Adrenal gland (tissue), 12 donors: ENCODE results near the gene KCTD3. TPM values are rescaled to one million over a fixed set of nuclear protein-coding genes. Genes with fewer than 3 reads are reported as not detected.

Source experiments
- DNase-seq, 7 donors: peaks; one replicate each; pipeline ENCODE4 v3.0.0-alpha.2; 2019 to 2020
- H3K27ac ChIP-seq, 5 donors: fragments of 200-600 bp; sonication (generic) in 4 of 5; 1 replicate in 3 of 5; 2 replicates in 2 of 5; pipeline versions ENCODE4 v1.5.1 to v1.8.0; 2016 to 2020; ENCODE audit warnings: mild to moderate bottlenecking in 1 of 5
- H3K27me3 ChIP-seq: fragments of 200-600 bp; 2 replicates; pipeline ENCODE4 v1.8.0; 2021
- H3K36me3 ChIP-seq, 2 donors: fragments of 200-600 bp; replicated peaks in 1 of 2; 1 replicate in 1 of 2; 2 replicates in 1 of 2; pipeline versions ENCODE4 v1.5.1 to v1.8.0; 2018 to 2022
- H3K4me1 ChIP-seq, 2 donors: fragments of 200-600 bp; replicated peaks in 1 of 2; 1 replicate in 1 of 2; 2 replicates in 1 of 2; pipeline versions ENCODE4 v1.5.1 to v1.8.0; 2018 to 2021
- H3K4me3 ChIP-seq, 4 donors: fragments of 200-600 bp; sonication (generic) in 3 of 4; one replicate each; pipeline ENCODE4 v1.5.1; 2016 to 2018
- H3K9me3 ChIP-seq, 3 donors: fragments of 200-600 bp; sonication (generic) in 1 of 3; replicated peaks in 1 of 3; 1 replicate in 2 of 3; 2 replicates in 1 of 3; pipeline versions ENCODE4 v1.5.1 to v1.8.0; 2016 to 2021
- POLR2A ChIP-seq, 2 donors: fragments of 450-650 bp; IDR thresholded peaks; one replicate each; pipeline ENCODE4 v1.6.1; 2017; ENCODE audit warnings: antibody characterized with exemption in 2 of 2, mild to moderate bottlenecking in 2 of 2, moderate library complexity in 1 of 2
- WGBS, 4 donors: extraction: QIAGEN DNeasy Blood & Tissue Kit in 2 of 4; methylation state at CpG; one replicate each; pipeline versions ENCODE4 v1.1.5 to v1.1.7; 2013 to 2017; 5-methylcytosine and 5-hydroxymethylcytosine counted together
- intact Hi-C, 2 donors: fragments of 100-400 bp; cut with DNase I; formaldehyde crosslinking; loops; one replicate each; pipeline versions ENCODE4 v1.14.1 to v1.15.0; 2022 to 2023
- polyA plus RNA-seq, 3 donors: library from polyadenylated mRNA; stranded (reverse); fragments of 200-250 nt in 2 of 3; fragments of 350-450 nt in 1 of 3; fragmentation: Illumina TruSeq in 1 of 3; extraction: RNeasy Lipid Tissue Mini Kit (QIAGEN cat#74804) in 1 of 3; gene quantifications; one replicate each; pipeline ENCODE4 v1.2.3, GENCODE V29; 2013 to 2014
- total RNA-seq, 9 donors: library from RNA; depleted of rRNA in 4 of 9; stranded (reverse); fragments of >200 nt in 4 of 9; fragments of 120-200 nt in 1 of 9; fragmentation: NEBNext Ultra II Directional in 1 of 9; extraction: Animal tissue kit (Norgen Biotek cat#: 25700) in 1 of 9; gene quantifications; one replicate each; pipeline versions ENCODE4 v1.1.0 to v1.2.4, GENCODE V29; 2013 to 2023
- TF ChIP-seq, protein P1 (sequence below), 6 experiments: fragments of 450-650 bp in 4 of 6; fragments of 200-600 bp in 2 of 6; sonication (generic) in 1 of 6; IDR thresholded peaks; 1 replicate in 5 of 6; 2 replicates in 1 of 6; pipeline versions ENCODE4 v1.5.1 to v1.8.0; 2016 to 2021; ENCODE audit warnings: antibody characterized with exemption in 6 of 6, mild to moderate bottlenecking in 2 of 6, moderate library complexity in 1 of 6
- donor health status: healthy with polysubstance abuse.
- donor health status: Bipolar disorder and iron deficiency.
- donor health status: DM: yes; HTN: yes; CAD: no.
- donor health status: DM: no; HTN: no; CAD: no.
- donor health status: DM: no; HTN: no; CAD: no.
- donor health status: DM: yes; HTN: yes; CAD: no.

Gene KCTD3
- total and polyA plus RNA-seq, 12 donors, result 78.0 to 169 (median 116) TPM

DNA sequence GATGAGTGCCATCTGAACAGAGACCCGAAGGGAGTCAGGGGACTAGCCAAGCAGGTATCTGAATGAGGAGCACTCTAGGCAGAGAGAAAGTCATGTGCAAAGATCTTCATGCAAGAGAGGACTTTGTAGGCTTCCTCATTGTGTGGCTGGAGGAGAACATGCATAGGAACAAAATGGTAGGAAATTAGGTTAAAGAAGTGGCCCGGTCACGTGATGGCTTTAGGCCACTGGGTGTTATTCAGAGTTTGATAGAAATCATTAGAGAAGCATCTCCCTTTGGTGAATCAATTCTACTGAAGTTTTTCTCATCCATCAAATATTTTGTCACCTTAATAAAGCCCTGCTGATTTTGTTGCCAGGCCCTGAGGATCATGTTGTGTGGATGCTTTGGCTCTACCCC lies 45.8 kb upstream of the KCTD3 start:
- H3K36me3 ChIP-seq, result no peaks in the 10 kb centered on the region
- intact Hi-C loops, result loop anchor here (5.0 to 10.0 kb wide), 4 partner anchors 726 to 1186 kb away; no protein-coding TSS in a partner anchor
- H3K27ac ChIP-seq, result no peak overlapping the region
- H3K9me3 ChIP-seq, result no peaks in the 10 kb centered on the region
- 90 to 95% (median 94%) methylated on average over 3 of the region's 3 CpGs for WGBS, 4 donors
- TF ChIP-seq POLR2A (IDR thresholded peaks at IDR 0.05), result no peak
- TF ChIP-seq, protein P1, sequence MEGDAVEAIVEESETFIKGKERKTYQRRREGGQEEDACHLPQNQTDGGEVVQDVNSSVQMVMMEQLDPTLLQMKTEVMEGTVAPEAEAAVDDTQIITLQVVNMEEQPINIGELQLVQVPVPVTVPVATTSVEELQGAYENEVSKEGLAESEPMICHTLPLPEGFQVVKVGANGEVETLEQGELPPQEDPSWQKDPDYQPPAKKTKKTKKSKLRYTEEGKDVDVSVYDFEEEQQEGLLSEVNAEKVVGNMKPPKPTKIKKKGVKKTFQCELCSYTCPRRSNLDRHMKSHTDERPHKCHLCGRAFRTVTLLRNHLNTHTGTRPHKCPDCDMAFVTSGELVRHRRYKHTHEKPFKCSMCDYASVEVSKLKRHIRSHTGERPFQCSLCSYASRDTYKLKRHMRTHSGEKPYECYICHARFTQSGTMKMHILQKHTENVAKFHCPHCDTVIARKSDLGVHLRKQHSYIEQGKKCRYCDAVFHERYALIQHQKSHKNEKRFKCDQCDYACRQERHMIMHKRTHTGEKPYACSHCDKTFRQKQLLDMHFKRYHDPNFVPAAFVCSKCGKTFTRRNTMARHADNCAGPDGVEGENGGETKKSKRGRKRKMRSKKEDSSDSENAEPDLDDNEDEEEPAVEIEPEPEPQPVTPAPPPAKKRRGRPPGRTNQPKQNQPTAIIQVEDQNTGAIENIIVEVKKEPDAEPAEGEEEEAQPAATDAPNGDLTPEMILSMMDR (IDR thresholded peaks at IDR 0.05), result no peak
- H3K4me1 ChIP-seq, result peaks cover 0 to 7% of the 10 kb centered on the region in 2 donors
- no peak overlapping the region for H3K4me3 ChIP-seq
- no peak for DNase-seq
- no peaks in the 10 kb centered on the region for H3K27me3 ChIP-seq

- H3K4me1 ChIP-seq, result peaks cover 0 to 7% of the 10 kb centered on the region in 2 donors
- DNase-seq, result no peak
- TF ChIP-seq, protein P1 (IDR thresholded peaks at IDR 0.05), result peak in 5 of 6 experiments; percentile 39 to 71 (median 54)
- no peak for TF ChIP-seq POLR2A (IDR thresholded peaks at IDR 0.05)
- H3K4me3 ChIP-seq, result peak overlapping the region in 1 of 4 donors; percentile 25
- no peaks in the 10 kb centered on the region for H3K36me3 ChIP-seq
- intact Hi-C loops, result loop anchor here (5.0 to 10.0 kb wide), 4 partner anchors 728 to 1188 kb away; no protein-coding TSS in a partner anchor
- no peaks in the 10 kb centered on the region for H3K27me3 ChIP-seq
- 57 to 62% (median 59%) methylated on average over 8 of the region's 8 CpGs for WGBS, 4 donors
- H3K27ac ChIP-seq, result peak overlapping the region in 1 of 5 donors; percentile 18
- H3K9me3 ChIP-seq, result no peaks in the 10 kb centered on the region
Observed at GRCh38 chr1:215523128-215523861, 43.8 kb upstream of the KCTD3 start.

GRCh38 chr1:215523906-215524305 lies 43.2 kb upstream of the KCTD3 start:
- intact Hi-C loops, result loop anchor here (5.0 to 10.0 kb wide), 4 partner anchors 729 to 1189 kb away; no protein-coding TSS in a partner anchor
- Histone ChIP-seq H3K4me3 (peak overlapping the region in 1 of 4 donors; percentile 25), H3K4me1 (peaks cover 0 to 7% of the 10 kb centered on the region in 2 donors), H3K27ac (peak overlapping the region in 1 of 5 donors; percentile 18), H3K27me3 (no peaks in the 10 kb centered on the region), H3K9me3 (no peaks in the 10 kb centered on the region), H3K36me3 (no peaks in the 10 kb centered on the region)
- 0 to 7% (median 3%) methylated on average over 2 of the region's 2 CpGs for WGBS, 4 donors
- TF ChIP-seq, protein P1 (IDR thresholded peaks at IDR 0.05), result no peak
- TF ChIP-seq POLR2A (IDR thresholded peaks at IDR 0.05), result no peak
- DNase-seq, result peak in 5 of 7 donors; percentile 23 to 64 (median 41)

DNA sequence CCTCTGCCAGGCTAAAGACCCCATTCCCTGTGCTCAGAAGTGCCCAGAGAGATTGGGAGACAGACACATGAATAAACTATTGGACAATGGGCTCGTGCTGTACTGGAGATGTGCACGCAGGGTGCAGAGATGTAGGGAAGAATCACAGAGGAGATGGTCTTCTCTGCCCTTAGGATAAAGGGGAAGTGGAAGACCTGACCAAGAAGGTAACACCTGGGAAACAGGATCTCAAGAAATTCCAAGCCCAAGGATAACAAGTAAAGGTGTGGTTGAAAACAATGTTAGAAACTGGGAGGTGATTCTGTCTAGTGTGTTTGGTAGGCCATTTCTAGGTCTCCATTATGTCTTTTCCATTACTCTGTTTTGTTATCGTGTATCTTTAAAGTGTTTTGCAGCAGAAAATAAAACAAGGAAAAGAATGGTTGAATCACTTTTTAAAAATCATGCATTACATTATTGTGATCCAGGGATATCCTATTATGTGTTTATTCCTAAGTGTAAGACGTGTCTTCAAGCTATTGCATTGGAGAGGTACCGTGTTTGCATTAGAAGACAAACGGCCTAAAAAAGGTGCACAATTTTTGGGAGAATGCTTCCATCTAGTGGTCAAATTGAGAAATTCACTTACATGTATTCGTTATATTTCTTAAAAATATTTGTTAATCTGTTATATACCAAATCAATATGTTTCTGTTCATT lies 40.8 kb upstream of the KCTD3 start:
- WGBS, 4 donors, result 33 to 36% (median 34%) methylated on average over 7 of the region's 7 CpGs
- no peak overlapping the region for H3K27ac ChIP-seq
- intact Hi-C loops, result loop anchor here (10.0 kb wide), 3 partner anchors 731 to 1191 kb away; no protein-coding TSS in a partner anchor
- no peaks in the 10 kb centered on the region for H3K36me3 ChIP-seq
- H3K9me3 ChIP-seq, result no peaks in the 10 kb centered on the region
- TF ChIP-seq POLR2A (IDR thresholded peaks at IDR 0.05), result no peak
- TF ChIP-seq, protein P1 (IDR thresholded peaks at IDR 0.05), result peak; percentile 66 to 84 (median 80)
- DNase-seq, result no peak
- no peaks in the 10 kb centered on the region for H3K27me3 ChIP-seq
- H3K4me1 ChIP-seq, result peaks cover 0 to 7% of the 10 kb centered on the region in 2 donors
- H3K4me3 ChIP-seq, result no peak overlapping the region
